ENCODE measurements around the gene NXPH1.

DNA sequence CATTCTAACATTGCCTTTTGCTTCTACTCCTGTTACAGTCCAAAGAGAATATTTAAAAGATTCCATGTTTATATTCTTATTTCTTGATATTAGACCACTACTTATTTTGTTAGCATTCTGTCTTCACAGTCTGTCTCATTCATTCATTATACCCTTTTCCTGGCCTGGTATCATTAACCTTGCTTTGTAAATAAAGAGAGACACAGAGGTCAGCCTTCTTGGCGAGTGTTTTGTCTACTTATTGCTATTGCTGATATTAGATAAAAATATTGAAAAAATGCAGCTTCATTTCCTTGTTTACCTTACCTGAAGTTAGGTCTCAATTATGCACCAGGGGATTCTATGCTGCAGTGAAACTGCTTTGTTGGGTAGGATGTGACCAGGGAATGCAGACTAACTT, 179.2 kb downstream of the NXPH1 start:
- no peak for TF ChIP-seq CTCF (IDR thresholded peaks at IDR 0.05; ENCODE audit: low read depth, low read length)
- no peak for TF ChIP-seq EZH2phosphoT487 (IDR thresholded peaks at IDR 0.05; ENCODE audit: low read depth)

Measured in OCI-LY3 (cell line).